GM19043 (cell line): ENCODE measurements around the gene KLC1.

Experiments used
- ATAC-seq: cut with Tn5 transposase; IDR thresholded peaks from one replicate; pipeline ENCODE4 v1.9.1; 2021; ENCODE audit warnings: low read depth; ENCODE audit not compliant: unreplicated experiment

KLC1 gene

GRCh38 chr14:103715052-103716000 is 86.3 kb downstream of the KLC1 start, which contains the start of the genes XRCC3 and ZFYVE21:
Gene XRCC3 (minus strand): TSS chr14:103715451. CDS start chr14:103711087, 4,364 bp downstream.
Gene ZFYVE21 (plus strand): TSS chr14:103715810. CDS start chr14:103715842, 32 bp downstream.
- ATAC-seq, result peak; percentile 93

DNA sequence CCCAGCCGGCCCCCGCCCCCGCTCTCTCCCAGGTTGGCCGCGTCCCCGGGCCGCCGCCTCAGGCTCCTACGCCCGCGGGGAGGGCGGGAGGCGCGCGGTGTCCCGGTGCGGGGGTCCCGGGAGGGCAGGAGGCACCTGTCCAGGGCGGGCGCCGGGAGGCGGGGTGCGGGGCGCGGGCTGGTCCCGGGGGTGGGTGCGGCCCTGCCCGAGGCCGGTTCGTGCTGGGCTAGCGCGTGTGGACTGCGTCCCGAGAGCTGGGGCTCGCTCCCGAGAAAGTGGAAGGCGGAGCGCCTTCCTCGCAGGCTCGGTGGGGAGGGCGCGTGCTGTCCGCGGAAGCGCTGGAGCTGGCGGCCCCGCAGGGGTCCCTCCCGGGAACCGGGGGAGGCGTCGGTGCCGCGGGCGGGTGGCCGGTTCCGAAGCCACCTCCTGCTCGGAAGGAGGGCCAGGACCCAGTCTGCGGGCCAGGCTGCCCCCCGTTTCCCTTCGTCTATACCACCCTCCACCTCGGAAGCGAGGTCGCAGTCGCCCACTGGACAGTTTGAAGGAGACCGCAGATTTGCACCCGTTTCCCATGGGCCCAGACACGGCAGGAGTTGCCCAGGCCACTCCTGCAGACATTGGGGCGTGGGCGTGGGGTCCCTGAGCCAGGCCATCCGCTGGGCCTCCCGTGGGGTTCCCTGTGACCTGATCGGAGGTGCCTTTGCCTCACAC is 87.2 kb downstream of the KLC1 start:
- no peak for ATAC-seq

DNA sequence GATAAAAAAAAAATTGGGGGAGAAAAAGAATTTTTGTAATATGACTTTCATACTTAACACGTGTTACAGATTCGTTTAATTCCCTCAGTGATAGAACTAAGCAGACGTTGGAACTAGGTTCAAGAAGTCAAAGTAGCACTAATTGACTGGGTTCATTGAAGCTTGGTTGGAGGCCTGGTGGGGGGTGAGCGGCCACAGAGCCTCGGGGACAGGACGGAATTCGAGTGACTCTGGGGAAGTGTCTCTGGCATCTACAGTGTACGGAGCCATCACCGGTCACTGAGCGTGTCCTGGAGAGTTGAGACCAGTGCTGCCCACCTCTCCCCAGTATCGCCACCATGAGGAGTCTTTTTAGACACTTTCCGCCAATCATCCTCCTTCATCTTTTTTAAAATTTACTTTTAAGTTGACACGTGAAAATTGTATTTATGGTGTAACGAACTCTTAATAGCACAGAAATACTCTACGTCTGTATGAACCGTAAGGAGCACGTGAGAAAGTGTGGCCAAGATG is 87.9 kb downstream of the KLC1 start:
- no peak for ATAC-seq

DNA sequence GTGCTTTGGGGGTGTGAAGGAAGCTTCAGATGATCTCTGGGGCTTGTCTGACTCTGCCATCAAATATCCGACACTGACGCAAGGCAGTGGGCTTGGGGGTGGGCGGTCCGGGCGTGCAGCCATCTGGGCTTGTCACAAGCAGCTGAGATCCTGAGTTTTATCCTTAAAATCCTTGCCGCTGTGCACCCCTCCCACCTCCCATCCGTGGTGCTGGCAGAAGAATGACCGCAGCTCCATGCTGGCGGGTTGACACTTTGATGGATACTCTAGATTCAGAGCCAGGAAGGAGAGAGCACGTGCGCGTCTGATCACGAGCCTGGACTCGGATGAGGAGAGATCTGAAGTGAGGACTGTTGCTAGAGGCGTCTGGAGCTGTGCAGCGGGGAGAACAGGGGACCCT is 89.6 kb downstream of the KLC1 start:
- ATAC-seq, result no peak

DNA sequence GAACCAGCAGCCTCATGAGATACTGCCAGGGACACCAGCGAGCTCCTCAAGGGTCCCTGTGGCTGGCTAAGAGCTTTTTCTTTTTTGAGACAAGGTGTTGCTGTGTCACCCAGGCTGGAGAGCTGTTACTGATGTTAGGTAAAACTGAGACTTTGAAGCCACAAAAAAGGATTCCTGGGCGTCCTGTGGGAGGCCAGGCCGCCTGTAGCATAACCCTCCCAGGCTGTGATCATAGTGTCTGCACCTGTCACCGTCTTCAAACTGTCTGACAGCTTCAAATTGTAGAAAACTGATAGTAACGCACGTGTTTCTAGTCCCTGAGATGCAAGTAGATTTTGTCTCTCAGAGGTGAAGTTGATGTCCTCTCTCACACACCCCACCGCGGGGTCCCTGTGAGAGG is 90.7 kb downstream of the KLC1 start:
- ATAC-seq, result no peak

GRCh38 chr14:103721334-103722120 is 92.5 kb downstream of the KLC1 start:
- ATAC-seq, result no peak

DNA sequence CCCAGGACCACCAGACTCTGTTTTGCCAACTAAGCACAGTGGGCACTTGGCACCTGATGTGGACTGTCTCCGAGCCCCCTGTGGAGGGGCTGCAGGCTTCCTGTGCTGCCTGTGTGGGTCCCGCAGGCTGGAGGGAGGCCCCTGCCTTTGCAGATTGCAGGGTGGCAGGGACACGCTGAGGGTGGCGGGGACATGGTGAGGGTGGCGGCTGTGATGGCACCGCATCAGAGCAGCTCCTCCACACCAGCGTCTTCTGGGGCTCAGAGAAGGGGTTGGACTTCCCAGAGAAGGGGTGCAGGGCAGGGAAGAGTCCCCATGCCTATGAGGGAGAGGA is 94.7 kb downstream of the KLC1 start:
- ATAC-seq, result no peak

GRCh38 chr14:103724116-103724515 is 95.1 kb downstream of the KLC1 start:
- ATAC-seq, result no peak

DNA sequence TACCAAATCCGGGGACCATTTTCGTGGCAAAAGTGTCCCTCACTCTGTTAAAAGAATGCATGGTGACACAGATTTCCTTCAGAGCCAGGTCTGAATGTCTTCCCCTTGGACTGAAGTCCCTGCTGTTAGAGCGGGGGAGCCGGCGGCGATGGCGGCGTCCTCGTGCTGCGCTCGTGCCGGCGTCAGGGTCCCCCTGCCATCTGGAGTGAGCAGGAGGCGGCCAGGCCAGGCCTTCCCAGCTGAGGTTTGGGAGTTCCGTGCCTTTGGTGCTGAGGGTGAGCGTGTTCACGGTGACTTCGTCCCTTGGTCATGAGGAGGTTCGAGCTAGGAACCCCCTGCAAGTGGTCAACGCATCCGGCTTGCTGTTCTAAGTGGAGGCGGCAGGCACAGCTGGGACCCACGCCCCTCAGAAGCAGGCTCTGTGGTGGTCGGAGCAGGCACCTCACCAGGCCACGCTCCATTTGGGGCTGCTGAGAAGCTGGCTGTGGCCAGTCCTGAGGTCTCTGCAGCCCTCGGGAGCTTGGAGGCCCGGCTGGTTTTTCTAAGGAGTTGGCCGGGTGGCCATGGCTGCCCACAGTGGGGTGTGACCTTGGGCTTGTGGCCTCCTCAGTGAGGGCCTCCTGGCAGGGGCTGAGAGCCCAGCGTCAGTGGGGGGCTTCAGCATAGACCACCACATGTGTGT is 96.1 kb downstream of the KLC1 start:
- ATAC-seq, result no peak

- ATAC-seq, result no peak
Measured at GRCh38 chr14:103725739-103726395, 96.9 kb downstream of the KLC1 start.

DNA sequence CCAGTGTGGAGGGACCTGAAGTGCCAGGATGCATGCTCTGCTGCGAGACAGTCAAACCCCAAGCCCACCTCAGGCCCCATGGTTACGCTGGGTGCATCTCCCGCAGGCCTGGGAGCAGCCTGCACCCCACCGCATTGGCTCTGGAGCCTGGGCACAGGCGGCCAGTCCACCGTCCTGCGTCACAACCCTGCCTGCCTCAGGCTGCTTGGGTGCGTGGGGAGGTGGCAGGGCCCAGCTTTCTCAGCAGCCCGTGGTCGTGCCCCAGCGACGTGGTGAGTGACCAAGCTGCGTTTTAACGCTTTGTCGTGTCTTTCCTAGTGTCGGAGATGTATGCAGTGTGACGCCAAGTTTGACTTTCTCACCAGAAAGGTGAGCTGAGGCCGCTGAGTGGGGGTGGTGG is 97.5 kb downstream of the KLC1 start:
- no peak for ATAC-seq

GRCh38 chr14:103727313-103727980 is 98.4 kb downstream of the KLC1 start:
- no peak for ATAC-seq

GRCh38 chr14:103728141-103728540 is 99.1 kb downstream of the KLC1 start:
- ATAC-seq, result no peak

DNA sequence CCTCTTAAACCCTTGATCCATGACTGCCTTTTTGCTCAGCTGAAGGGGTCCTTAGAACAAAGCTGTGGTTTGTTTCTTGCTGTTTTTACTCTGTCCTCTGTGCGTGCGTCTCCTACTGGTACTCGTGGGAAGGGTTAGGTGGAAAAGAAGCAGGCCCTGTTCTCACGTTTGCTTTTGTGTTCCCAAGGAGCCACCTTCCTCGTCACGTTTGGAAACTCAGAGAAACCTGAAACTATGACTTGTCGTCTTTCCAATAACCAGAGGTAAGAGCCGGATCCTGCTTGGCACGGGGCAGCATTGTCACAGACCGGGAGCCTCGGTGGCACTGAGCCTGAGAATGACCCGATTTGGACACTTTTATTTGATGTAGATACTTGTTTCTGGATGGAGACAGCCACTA is 99.7 kb downstream of the KLC1 start:
- ATAC-seq, result no peak

DNA sequence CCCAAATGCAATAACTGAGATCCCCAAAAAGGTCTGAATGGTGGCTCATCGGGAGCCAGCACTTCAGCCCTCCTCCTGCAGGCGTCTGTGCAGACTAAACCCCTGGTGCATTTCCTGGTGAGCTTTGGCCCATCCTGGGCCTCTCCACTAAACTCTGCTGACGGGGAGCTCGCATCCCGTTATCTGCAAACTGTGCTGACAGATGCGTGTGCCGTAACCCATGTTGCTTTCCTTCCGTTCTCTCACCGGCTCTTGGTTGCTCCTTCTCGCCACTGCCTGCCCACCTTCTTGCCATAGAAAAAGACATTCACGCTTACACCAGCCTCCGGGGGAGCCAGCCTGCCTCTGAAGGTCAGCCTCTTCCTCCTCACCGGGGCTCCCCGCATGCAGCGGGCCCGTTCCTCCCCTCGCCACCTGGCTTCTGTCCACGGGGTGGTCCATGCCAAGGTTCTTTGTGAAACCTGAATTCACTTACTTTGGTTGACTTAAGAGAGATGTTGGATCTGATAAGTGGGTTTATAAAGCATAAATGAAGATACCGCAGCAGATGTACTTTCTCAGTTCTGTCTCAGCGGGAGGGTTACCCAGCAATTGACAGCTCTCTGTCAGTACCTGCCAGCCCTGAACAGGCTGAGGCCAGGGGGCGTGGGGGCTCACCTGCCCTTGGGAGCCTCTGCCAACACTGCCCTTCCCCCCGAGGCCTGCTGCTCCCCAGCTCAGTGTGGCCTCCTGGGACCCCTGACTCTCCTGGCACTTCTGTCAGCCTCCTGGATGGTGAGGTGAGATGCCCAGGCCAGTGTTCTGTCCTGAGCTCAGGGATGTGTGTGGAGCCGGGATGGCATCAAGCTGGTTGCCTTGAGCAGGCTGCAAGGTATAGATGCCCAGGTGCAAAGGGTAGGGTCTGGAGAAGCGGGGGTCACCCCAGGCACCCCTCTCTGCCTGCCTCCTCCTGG is 100.8 kb downstream of the KLC1 start:
- no peak for ATAC-seq

- no peak for ATAC-seq
Measured at GRCh38 chr14:103730490-103731035, 101.6 kb downstream of the KLC1 start.

- no peak for ATAC-seq
Measured at GRCh38 chr14:103731481-103731880, 102.5 kb downstream of the KLC1 start.
